Breast epithelium (tissue), 4 donors: ENCODE data around the gene P2RX3. TPM values are rescaled to one million over a fixed set of nuclear protein-coding genes. Genes with fewer than 3 reads are reported as not detected.
A peak's percentile ranks its signal among the peaks of the same experiment; 100 is the strongest.

Source experiments
- DNase-seq, 2 donors: peaks; one replicate each; pipeline ENCODE4 v3.0.0-alpha.2; 2019; ENCODE audit warnings: low spot score in 2 of 2
- H3K27ac ChIP-seq, 2 donors: fragments of 200-600 bp; sonication (generic) in 1 of 2; one replicate each; pipeline ENCODE4 v1.5.1; 2016 to 2019; ENCODE audit warnings: mild to moderate bottlenecking in 1 of 2
- H3K27me3 ChIP-seq, 2 donors: fragments of 200-600 bp; sonication (generic) in 1 of 2; one replicate each; pipeline versions ENCODE4 v1.5.1 to v1.6.0; 2017 to 2019; ENCODE audit warnings: control low read depth in 1 of 2, mild to moderate bottlenecking in 1 of 2
- H3K36me3 ChIP-seq: fragments of 200-600 bp; one replicate; pipeline ENCODE4 v1.5.1; 2019
- H3K4me1 ChIP-seq, 2 donors: fragments of 200-600 bp; sonication (generic); one replicate each; pipeline ENCODE4 v1.5.1; 2016 to 2019; ENCODE audit warnings: control low read depth in 1 of 2
- H3K4me3 ChIP-seq, 3 donors: fragments of 200-600 bp; sonication (generic); 1 replicate in 2 of 3; 2 replicates in 1 of 3; pipeline ENCODE4 v1.5.1; 2016 to 2019; ENCODE audit warnings: mild to moderate bottlenecking in 3 of 3, moderate library complexity in 2 of 3
- H3K9me3 ChIP-seq, 2 donors: fragments of 200-600 bp; sonication (generic) in 1 of 2; one replicate each; pipeline ENCODE4 v1.5.1; 2016 to 2019; ENCODE audit warnings: control low read depth in 1 of 2
- POLR2A ChIP-seq: fragments of 450-650 bp; IDR thresholded peaks from one replicate; pipeline ENCODE4 v1.6.1; 2016; ENCODE audit warnings: antibody characterized with exemption, mild to moderate bottlenecking, moderate library complexity
- POLR2AphosphoS5 ChIP-seq, 3 donors: sonication (generic); formaldehyde crosslinking; IDR thresholded peaks; one replicate each; pipeline ENCODE4 v1.6.1; 2017; ENCODE audit warnings: antibody characterized with exemption in 3 of 3
- intact Hi-C: fragments of 100-400 bp; cut with DNase I; formaldehyde crosslinking; loops from one replicate; pipeline ENCODE4 v1.15.1; 2023; ENCODE audit warnings: low total_unique reads
- total RNA-seq, 3 donors: library from RNA; depleted of rRNA; stranded (reverse); fragments of >200 nt; gene quantifications; one replicate each; pipeline ENCODE4 v1.1.0, GENCODE V29; 2016
- TF ChIP-seq, protein P1 (sequence below), 3 donors: fragments of 450-650 bp; IDR thresholded peaks; one replicate each; pipeline ENCODE4 v1.5.1; 2016 to 2017; ENCODE audit warnings: antibody characterized with exemption in 3 of 3, mild to moderate bottlenecking in 3 of 3, moderate library complexity in 3 of 3

P2RX3 gene
- total RNA-seq, 3 donors from 2014 or later = not detected

GRCh38 chr11:57313788-57314135 lies 24.4 kb upstream of the P2RX3 start:
- no peak for TF ChIP-seq POLR2A
- DNase-seq = no peak
- H3K4me3 ChIP-seq = no peak overlapping the region
- no peaks in the 10 kb centered on the region for H3K9me3 ChIP-seq
- H3K4me1 ChIP-seq = peaks cover 33 to 43% of the 10 kb centered on the region in 2 donors
- H3K27me3 ChIP-seq = no peaks in the 10 kb centered on the region
- intact Hi-C loops = no loop called here
- no peaks in the 10 kb centered on the region for H3K36me3 ChIP-seq
- peak overlapping the region; percentile 86 to 92 for H3K27ac ChIP-seq

DNA sequence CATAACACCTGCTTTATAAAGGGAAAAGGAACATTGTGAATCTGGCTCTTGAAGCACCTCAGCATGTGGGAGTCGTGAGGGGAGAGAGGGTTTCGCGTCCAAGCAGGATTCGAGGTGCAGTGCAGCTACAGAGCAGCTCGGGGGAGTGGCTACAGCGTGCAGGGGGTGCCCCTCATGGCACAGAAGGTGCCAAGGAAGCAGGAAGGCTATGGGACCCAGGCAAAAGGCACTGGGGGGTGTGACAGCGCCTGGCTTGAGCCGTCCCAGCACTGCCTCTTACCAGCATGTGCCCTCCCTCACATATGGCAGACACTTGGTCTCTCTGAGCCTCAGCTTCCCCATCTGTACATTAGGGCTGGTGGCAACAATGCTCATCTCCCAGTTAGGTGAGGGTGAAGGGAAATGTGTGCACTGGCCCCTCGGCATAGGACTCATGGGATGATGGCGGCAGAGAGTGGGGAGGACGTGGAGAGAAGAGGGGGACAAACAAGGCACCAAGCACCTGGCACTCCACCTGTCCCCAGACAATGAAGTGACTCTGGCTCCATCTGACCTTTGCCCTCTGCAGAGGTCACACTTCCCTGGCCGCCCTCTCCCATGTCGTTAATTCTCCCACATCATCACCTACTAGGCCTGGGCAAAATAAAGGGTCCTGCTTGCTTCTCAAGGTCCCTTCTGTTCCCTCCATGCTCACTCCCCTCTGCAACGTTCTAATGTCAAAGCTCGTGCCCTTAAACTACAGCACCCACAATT lies 23.8 kb upstream of the P2RX3 start:
- no peak for DNase-seq
- H3K36me3 ChIP-seq = no peaks in the 10 kb centered on the region
- intact Hi-C loops = no loop called here
- no peak overlapping the region for H3K4me3 ChIP-seq
- H3K9me3 ChIP-seq = no peaks in the 10 kb centered on the region
- H3K27me3 ChIP-seq = no peaks in the 10 kb centered on the region
- TF ChIP-seq, protein P1, sequence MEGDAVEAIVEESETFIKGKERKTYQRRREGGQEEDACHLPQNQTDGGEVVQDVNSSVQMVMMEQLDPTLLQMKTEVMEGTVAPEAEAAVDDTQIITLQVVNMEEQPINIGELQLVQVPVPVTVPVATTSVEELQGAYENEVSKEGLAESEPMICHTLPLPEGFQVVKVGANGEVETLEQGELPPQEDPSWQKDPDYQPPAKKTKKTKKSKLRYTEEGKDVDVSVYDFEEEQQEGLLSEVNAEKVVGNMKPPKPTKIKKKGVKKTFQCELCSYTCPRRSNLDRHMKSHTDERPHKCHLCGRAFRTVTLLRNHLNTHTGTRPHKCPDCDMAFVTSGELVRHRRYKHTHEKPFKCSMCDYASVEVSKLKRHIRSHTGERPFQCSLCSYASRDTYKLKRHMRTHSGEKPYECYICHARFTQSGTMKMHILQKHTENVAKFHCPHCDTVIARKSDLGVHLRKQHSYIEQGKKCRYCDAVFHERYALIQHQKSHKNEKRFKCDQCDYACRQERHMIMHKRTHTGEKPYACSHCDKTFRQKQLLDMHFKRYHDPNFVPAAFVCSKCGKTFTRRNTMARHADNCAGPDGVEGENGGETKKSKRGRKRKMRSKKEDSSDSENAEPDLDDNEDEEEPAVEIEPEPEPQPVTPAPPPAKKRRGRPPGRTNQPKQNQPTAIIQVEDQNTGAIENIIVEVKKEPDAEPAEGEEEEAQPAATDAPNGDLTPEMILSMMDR (IDR thresholded peaks at IDR 0.05) = no peak
- TF ChIP-seq POLR2AphosphoS5 (IDR thresholded peaks at IDR 0.05) (no peak), POLR2A (no peak)
- H3K4me1 ChIP-seq = peaks cover 29 to 44% of the 10 kb centered on the region in 2 donors
- H3K27ac ChIP-seq = peak overlapping the region; percentile 86 to 92

- peaks cover 22 to 44% of the 10 kb centered on the region in 2 donors for H3K4me1 ChIP-seq
- no peaks in the 10 kb centered on the region for H3K27me3 ChIP-seq
- DNase-seq = no peak
- H3K27ac ChIP-seq = peak overlapping the region; percentile 9 to 92
- H3K36me3 ChIP-seq = no peaks in the 10 kb centered on the region
- intact Hi-C loops = no loop called here
- H3K9me3 ChIP-seq = no peaks in the 10 kb centered on the region
- no peak for TF ChIP-seq POLR2A
- TF ChIP-seq POLR2AphosphoS5 (IDR thresholded peaks at IDR 0.05) = no peak
- TF ChIP-seq, protein P1 (IDR thresholded peaks at IDR 0.05) = no peak
- H3K4me3 ChIP-seq = no peak overlapping the region
These were observed 22.7 kb upstream of the P2RX3 start for GRCh38 chr11:57315491-57315890.

GRCh38 chr11:57316017-57316416 lies 22.1 kb upstream of the P2RX3 start:
- no peaks in the 10 kb centered on the region for H3K9me3 ChIP-seq
- peaks cover 21 to 43% of the 10 kb centered on the region in 2 donors for H3K4me1 ChIP-seq
- TF ChIP-seq POLR2AphosphoS5 (IDR thresholded peaks at IDR 0.05) (no peak), POLR2A (no peak)
- TF ChIP-seq, protein P1 (IDR thresholded peaks at IDR 0.05) = no peak
- H3K4me3 ChIP-seq = peak overlapping the region in 1 of 3 donors; percentile 8
- H3K27me3 ChIP-seq = no peaks in the 10 kb centered on the region
- no peak for DNase-seq
- intact Hi-C loops = no loop called here
- H3K36me3 ChIP-seq = no peaks in the 10 kb centered on the region
- H3K27ac ChIP-seq = peak overlapping the region; percentile 9 to 73

GRCh38 chr11:57318178-57318577 lies 20.0 kb upstream of the P2RX3 start:
- peak overlapping the region in 1 of 3 donors; percentile 45 for H3K4me3 ChIP-seq
- peak overlapping the region; percentile 12 to 73 for H3K27ac ChIP-seq
- H3K27me3 ChIP-seq = no peaks in the 10 kb centered on the region
- TF ChIP-seq, protein P1 (IDR thresholded peaks at IDR 0.05) = no peak
- TF ChIP-seq POLR2A (no peak), POLR2AphosphoS5 (IDR thresholded peaks at IDR 0.05) (peak in 1 of 3 donors; percentile 9)
- intact Hi-C loops = no loop called here
- peaks cover 23 to 34% of the 10 kb centered on the region in 2 donors for H3K4me1 ChIP-seq
- no peaks in the 10 kb centered on the region for H3K9me3 ChIP-seq
- DNase-seq = no peak
- H3K36me3 ChIP-seq = no peaks in the 10 kb centered on the region
